Neural cell (in vitro differentiated cells): Measurements from ENCODE around the gene SCCPDH. TPM values are rescaled to one million over a fixed set of nuclear protein-coding genes. Genes with fewer than 3 reads are reported as not detected.

Experiments used
- H2AFZ ChIP-seq: fragments of 200-600, 300-800 bp; sonication (generic), shearing (Covaris generic); 2 replicates; pipeline ENCODE4 v1.6.0; 2014; ENCODE audit warnings: low read depth, mild to moderate bottlenecking, antibody characterized with exemption, low read length, moderate library complexity
- H3F3A ChIP-seq: fragments of 200-600 bp; shearing (Covaris generic); 2 replicates; pipeline ENCODE4 v1.6.1; 2016; ENCODE audit warnings: mild to moderate bottlenecking, moderate library complexity, mixed read lengths, antibody characterized with exemption, low read length; ENCODE audit not compliant: insufficient read depth, poor library complexity, severe bottlenecking
- H3K27ac ChIP-seq: fragments of 200-600, 300-800 bp; sonication (generic), shearing (Covaris generic); 2 replicates; pipeline ENCODE4 v1.5.1; 2014; ENCODE audit warnings: mild to moderate bottlenecking, low read length, moderate library complexity
- H3K27me3 ChIP-seq: fragments of 300-800, 200-600 bp; sonication (generic), shearing (Covaris generic); 2 replicates; pipeline ENCODE4 v1.6.0; 2014; ENCODE audit warnings: mild to moderate bottlenecking, low read depth, low read length, moderate library complexity; ENCODE audit not compliant: insufficient read depth
- H3K36me3 ChIP-seq: fragments of 300-800, 200-600 bp; sonication (generic), shearing (Covaris generic); 2 replicates; pipeline ENCODE4 v1.5.1; 2014; ENCODE audit warnings: mild to moderate bottlenecking, antibody characterized with exemption, low read length, moderate library complexity; ENCODE audit not compliant: insufficient read depth
- H3K4me2 ChIP-seq: fragments of 300-800, 200-600 bp; sonication (generic), shearing (Covaris generic); 2 replicates; pipeline ENCODE4 v1.6.0; 2014; ENCODE audit warnings: mild to moderate bottlenecking, low read length
- H3K4me3 ChIP-seq: fragments of 300-800, 200-600 bp; sonication (generic), shearing (Covaris generic); 2 replicates; pipeline ENCODE4 v1.5.1; 2014; ENCODE audit warnings: mild to moderate bottlenecking, low read length, moderate library complexity
- H3K79me2 ChIP-seq: fragments of 200-600 bp; shearing (Covaris generic); replicated peaks from 2 replicates; pipeline ENCODE4 v1.6.0; 2014; ENCODE audit warnings: mild to moderate bottlenecking, low read length, moderate library complexity; ENCODE audit not compliant: insufficient read depth
- H3K9ac ChIP-seq: fragments of 300-800, 200-600 bp; sonication (generic), shearing (Covaris generic); 2 replicates; pipeline ENCODE4 v1.6.1; 2016; ENCODE audit warnings: mild to moderate bottlenecking, low read length, mixed read lengths
- H3K9me2 ChIP-seq: fragments of 200-600 bp; shearing (Covaris generic); 2 replicates; pipeline ENCODE4 v1.6.1; 2016; ENCODE audit warnings: mild to moderate bottlenecking, low read length, mixed read lengths; ENCODE audit not compliant: insufficient read depth
- H3K9me3 ChIP-seq: fragments of 200-600, 300-800 bp; sonication (generic), shearing (Covaris generic); 2 replicates; pipeline ENCODE4 v1.6.1; 2016; ENCODE audit warnings: mild to moderate bottlenecking, mixed run types, low read length, moderate library complexity, mixed read lengths
- H4K20me1 ChIP-seq: fragments of 200-600 bp; shearing (Covaris generic); 2 replicates; pipeline ENCODE4 v1.6.1; 2016; ENCODE audit warnings: mild to moderate bottlenecking, mixed run types; ENCODE audit not compliant: insufficient read depth
- CTCF ChIP-seq: fragments of 450-650 bp; IDR thresholded peaks from 2 replicates; pipeline ENCODE4 v1.5.1; 2014; ENCODE audit warnings: antibody characterized with exemption, mild to moderate bottlenecking, moderate library complexity; ENCODE audit not compliant: poor library complexity, severe bottlenecking
- EP300 ChIP-seq: fragments of 450-650 bp; conservative IDR thresholded peaks from 2 replicates; pipeline ENCODE4 v1.6.1; 2014; ENCODE audit warnings: antibody characterized with exemption, mild to moderate bottlenecking, moderate library complexity; ENCODE audit not compliant: poor library complexity, severe bottlenecking
- EZH2 ChIP-seq: fragments of 200-600, 300-800 bp; shearing (Covaris generic), sonication (generic); IDR thresholded peaks from 2 replicates; pipeline ENCODE4 v1.6.1; 2014; ENCODE audit warnings: antibody characterized with exemption, low read length, borderline replicate concordance, mild to moderate bottlenecking; ENCODE audit not compliant: insufficient read depth, poor library complexity, severe bottlenecking
- MXI1 ChIP-seq: fragments of 450-650 bp; conservative IDR thresholded peaks from 2 replicates; pipeline ENCODE4 v1.6.1; 2014; ENCODE audit warnings: antibody characterized with exemption, mild to moderate bottlenecking; ENCODE audit not compliant: poor library complexity, severe bottlenecking
- POLR2AphosphoS5 ChIP-seq: IDR thresholded peaks from 2 replicates; pipeline ENCODE4 v1.6.1; 2012
- RAD21 ChIP-seq: fragments of 450-650 bp; conservative IDR thresholded peaks from 2 replicates; pipeline ENCODE4 v1.6.1; 2014; ENCODE audit warnings: antibody characterized with exemption, mild to moderate bottlenecking, moderate library complexity
- REST ChIP-seq: IDR thresholded peaks from 2 replicates; pipeline ENCODE4 v1.6.1; 2012; ENCODE audit warnings: borderline replicate concordance
- SMC3 ChIP-seq: fragments of 450-650 bp; conservative IDR thresholded peaks from 2 replicates; pipeline ENCODE4 v1.6.1; 2014; ENCODE audit warnings: antibody characterized with exemption, mild to moderate bottlenecking, moderate library complexity; ENCODE audit not compliant: poor library complexity
- TAF1 ChIP-seq: IDR thresholded peaks from 2 replicates; pipeline ENCODE4 v1.6.1; 2012; ENCODE audit warnings: low read depth
- polyA plus RNA-seq: library from polyadenylated mRNA; depleted of rRNA; stranded (reverse); fragments of >200 nt; gene quantifications from 2 replicates; pipeline ENCODE4 v1.2.3, GENCODE V29; 2014

Gene SCCPDH
- polyA plus RNA-seq, 1 donor from 2014 or later = 94.2 TPM

- no peaks in the 10 kb centered on the region for H3K9me2 ChIP-seq
- H3K9ac ChIP-seq = no peak overlapping the region
- no peaks in the 10 kb centered on the region for H3K9me3 ChIP-seq
- H2AFZ ChIP-seq = no peak overlapping the region
- no peaks in the 10 kb centered on the region for H3F3A ChIP-seq
- H3K27me3 ChIP-seq = no peaks in the 10 kb centered on the region
- no peaks in the 10 kb centered on the region for H3K36me3 ChIP-seq
- no peak overlapping the region for H3K4me2 ChIP-seq
- no peak overlapping the region for H3K27ac ChIP-seq
- no peak overlapping the region for H3K4me3 ChIP-seq
- H3K79me2 ChIP-seq = no peaks in the 10 kb centered on the region
- no peaks in the 10 kb centered on the region for H4K20me1 ChIP-seq
- TF ChIP-seq SMC3 = no peak
- no peak for TF ChIP-seq TAF1
- TF ChIP-seq POLR2AphosphoS5 = no peak
- no peak for TF ChIP-seq REST
- no peak for TF ChIP-seq EZH2
- TF ChIP-seq EP300 = no peak
- no peak for TF ChIP-seq RAD21
- no peak for TF ChIP-seq CTCF
- no peak for TF ChIP-seq MXI1
Observed at GRCh38 chr1:246680190-246680589, 44.0 kb upstream of the SCCPDH start.

- no peak overlapping the region for H3K27ac ChIP-seq
- no peak overlapping the region for H3K9ac ChIP-seq
- H3K4me2 ChIP-seq = no peak overlapping the region
- no peaks in the 10 kb centered on the region for H4K20me1 ChIP-seq
- no peaks in the 10 kb centered on the region for H3K36me3 ChIP-seq
- TF ChIP-seq RAD21 = no peak
- TF ChIP-seq CTCF = no peak
- TF ChIP-seq EZH2 = no peak
- H3F3A ChIP-seq = no peaks in the 10 kb centered on the region
- H3K4me3 ChIP-seq = no peak overlapping the region
- no peak overlapping the region for H2AFZ ChIP-seq
- no peaks in the 10 kb centered on the region for H3K27me3 ChIP-seq
- no peaks in the 10 kb centered on the region for H3K9me3 ChIP-seq
- no peaks in the 10 kb centered on the region for H3K9me2 ChIP-seq
- H3K79me2 ChIP-seq = no peaks in the 10 kb centered on the region
Observed at GRCh38 chr1:246680696-246681130, 43.5 kb upstream of the SCCPDH start.
